Measurements from ENCODE around the gene DCHS2.
A peak's percentile ranks its signal among the peaks of the same experiment; 100 is the strongest.

The DCHS2 gene

GRCh38 chr4:154317201-154317999, 174.2 kb downstream of the DCHS2 start:
- no peak for DNase-seq (ENCODE audit: low read depth)
- TF ChIP-seq CTCF (IDR thresholded peaks at IDR 0.05; ENCODE audit: insufficient read depth, low read depth, low read length, missing control alignments) = no peak
- H3K4me3 ChIP-seq (ENCODE audit: low read length) = no peak overlapping the region

GRCh38 chr4:154315741-154316140, 175.9 kb downstream of the DCHS2 start:
- TF ChIP-seq CTCF (IDR thresholded peaks at IDR 0.05; ENCODE audit: insufficient read depth, low read depth, low read length, missing control alignments) = no peak
- H3K4me3 ChIP-seq (ENCODE audit: low read length) = no peak overlapping the region
- no peak for DNase-seq (ENCODE audit: low read depth)

- H3K4me3 ChIP-seq (ENCODE audit: low read length) = no peak overlapping the region
- peak; percentile 38 for DNase-seq (ENCODE audit: low read depth)
- peak; percentile 42 for TF ChIP-seq CTCF (IDR thresholded peaks at IDR 0.05; ENCODE audit: insufficient read depth, low read depth, low read length, missing control alignments)
Measured at GRCh38 chr4:154314248-154314647, 177.4 kb downstream of the DCHS2 start.

- no peak for DNase-seq (ENCODE audit: low read depth)
- H3K4me3 ChIP-seq (ENCODE audit: low read length) = no peak overlapping the region
- no peak for TF ChIP-seq CTCF (IDR thresholded peaks at IDR 0.05; ENCODE audit: insufficient read depth, low read depth, low read length, missing control alignments)
Measured at GRCh38 chr4:154313004-154313585, 178.5 kb downstream of the DCHS2 start.

GRCh38 chr4:154312246-154312645, 179.4 kb downstream of the DCHS2 start:
- TF ChIP-seq CTCF (IDR thresholded peaks at IDR 0.05; ENCODE audit: insufficient read depth, low read depth, low read length, missing control alignments) = no peak
- DNase-seq (ENCODE audit: low read depth) = no peak
- no peak overlapping the region for H3K4me3 ChIP-seq (ENCODE audit: low read length)

- no peak overlapping the region for H3K4me3 ChIP-seq (ENCODE audit: low read length)
- TF ChIP-seq CTCF (IDR thresholded peaks at IDR 0.05; ENCODE audit: insufficient read depth, low read depth, low read length, missing control alignments) = no peak
Measured at GRCh38 chr4:154310578-154310977, 181.0 kb downstream of the DCHS2 start.

More at GRCh38 chr4:154310578-154310977, 181.0 kb downstream of the DCHS2 start:
- DNase-seq (ENCODE audit: low read depth) = no peak
